Raji (cell line): ENCODE measurements around the gene RASGRF2.

ENCODE experiments used
- POLR2A ChIP-seq: IDR thresholded peaks from 2 replicates; pipeline ENCODE4 v1.6.1; 2011; ENCODE audit warnings: low read depth, low read length, control low read depth; ENCODE audit not compliant: insufficient read depth

The RASGRF2 gene

GRCh38 chr5:80933036-80933435, 27.1 kb upstream of the RASGRF2 start:
- no peak for TF ChIP-seq POLR2A

GRCh38 chr5:80934751-80935150, 25.4 kb upstream of the RASGRF2 start:
- TF ChIP-seq POLR2A = no peak

- no peak for TF ChIP-seq POLR2A
These were observed 24.3 kb upstream of the RASGRF2 start for GRCh38 chr5:80935811-80936385.

- no peak for TF ChIP-seq POLR2A
These were observed 23.3 kb upstream of the RASGRF2 start for GRCh38 chr5:80936881-80937280.

GRCh38 chr5:80937584-80938356, 22.4 kb upstream of the RASGRF2 start:
- TF ChIP-seq POLR2A = no peak

GRCh38 chr5:80941496-80941895, 18.7 kb upstream of the RASGRF2 start:
- TF ChIP-seq POLR2A = no peak

- TF ChIP-seq POLR2A = no peak
These were observed 8.8 kb upstream of the RASGRF2 start for GRCh38 chr5:80951366-80951765.

GRCh38 chr5:80953587-80953986, 6.6 kb upstream of the RASGRF2 start:
- no peak for TF ChIP-seq POLR2A

- TF ChIP-seq POLR2A = no peak
These were observed 5.0 kb upstream of the RASGRF2 start for GRCh38 chr5:80955082-80955590.

GRCh38 chr5:80956272-80956671, 3.9 kb upstream of the RASGRF2 start:
- no peak for TF ChIP-seq POLR2A

GRCh38 chr5:80957031-80957761, 3.0 kb upstream of the RASGRF2 start:
- no peak for TF ChIP-seq POLR2A

GRCh38 chr5:80958616-80959015, 1.5 kb upstream of the RASGRF2 start:
- no peak for TF ChIP-seq POLR2A

- TF ChIP-seq POLR2A = no peak
These were observed 1.0 kb upstream of the RASGRF2 start for GRCh38 chr5:80959138-80959537.

- no peak for TF ChIP-seq POLR2A
These were observed 590 bp downstream of the RASGRF2 start for GRCh38 chr5:80960531-80961375.
